ENCODE measurements around the gene ZNF571. TPM values are rescaled to one million over a fixed set of nuclear protein-coding genes. Genes with fewer than 3 reads are reported as not detected.

ZNF571 gene
- total and polyA plus RNA-seq, 10 of the 15 experiments (the other 5 are each of a cell fraction or from before 2014, with no cell fraction given): 0.27 to 1.5 (median 0.45) TPM

Other genes starting within 250 kb of the ZNF571 start
Only the 7 nearest of the 8 such genes appear.
- gene ZNF569, start 127.3 kb downstream of the ZNF571 start, total RNA-seq (2014; rRNA removed): 2.0 and 3.0 TPM in 2 replicates
- 2.7 and 3.8 TPM in 2 replicates for gene ZNF569, start 127.3 kb downstream of the ZNF571 start, total RNA-seq (2014; rRNA removed; fragmentation: Illumina TruSeq; extraction: Trizol)
- 2.1 and 2.7 TPM in 2 replicates for gene ZNF569, start 127.3 kb downstream of the ZNF571 start, total RNA-seq (2021)
- gene ZNF569, start 127.3 kb downstream of the ZNF571 start, polyA plus RNA-seq (2011; rRNA removed): 4.3 and 7.1 TPM in 2 replicates
- gene ZNF569, start 127.3 kb downstream of the ZNF571 start, polyA plus RNA-seq (2014; fragmentation: Illumina TruSeq; extraction: Trizol): 2.3 and 3.6 TPM in 2 replicates
- gene ZNF569, start 127.3 kb downstream of the ZNF571 start, polyA plus RNA-seq (2014; fragmentation: Nextera tagmentation; extraction: Ambion mirVana): 1 to 10 TPM in 1 of 2 experiments, under 1 TPM in 1; 0.82 to 1.1 TPM
- 1.3 and 1.5 TPM in 2 replicates for gene ZNF569, start 127.3 kb downstream of the ZNF571 start, polyA plus RNA-seq (2014; rRNA removed)
- 1 to 10 TPM; 2.3 to 3.0 TPM for gene ZNF569, start 127.3 kb downstream of the ZNF571 start, polyA plus RNA-seq (2016; fragmentation: Nextera tagmentation; extraction: Ambion mirVana)
- 1.8 and 2.0 TPM in 2 replicates for gene ZNF570, start 125.4 kb downstream of the ZNF571 start, total RNA-seq (2014; rRNA removed)
- 2.2 TPM in 2 replicates for gene ZNF570, start 125.4 kb downstream of the ZNF571 start, total RNA-seq (2014; rRNA removed; fragmentation: Illumina TruSeq; extraction: Trizol)
- gene ZNF570, start 125.4 kb downstream of the ZNF571 start, total RNA-seq (2021): 1.4 and 1.7 TPM in 2 replicates
- gene ZNF570, start 125.4 kb downstream of the ZNF571 start, polyA plus RNA-seq (2011; rRNA removed): 3.6 and 5.7 TPM in 2 replicates
- gene ZNF570, start 125.4 kb downstream of the ZNF571 start, polyA plus RNA-seq (2014; fragmentation: Illumina TruSeq; extraction: Trizol): 1.6 TPM in 2 replicates
- gene ZNF570, start 125.4 kb downstream of the ZNF571 start, polyA plus RNA-seq (2014; fragmentation: Nextera tagmentation; extraction: Ambion mirVana): 1 to 10 TPM in 1 of 2 experiments, under 1 TPM in 1; 0.75 to 1.2 TPM
- 0.57 and 2.1 TPM in 2 replicates for gene ZNF570, start 125.4 kb downstream of the ZNF571 start, polyA plus RNA-seq (2014; rRNA removed)
- gene ZNF570, start 125.4 kb downstream of the ZNF571 start, polyA plus RNA-seq (2016; fragmentation: Nextera tagmentation; extraction: Ambion mirVana): under 1 TPM; 0.25 to 0.78 TPM
- gene ZNF793, start 87.9 kb downstream of the ZNF571 start, total RNA-seq (2014; rRNA removed): 0.27 and 0.28 TPM in 2 replicates
- gene ZNF793, start 87.9 kb downstream of the ZNF571 start, total RNA-seq (2014; rRNA removed; fragmentation: Illumina TruSeq; extraction: Trizol): 0.31 and 0.32 TPM in 2 replicates
- 0.56 and 0.62 TPM in 2 replicates for gene ZNF793, start 87.9 kb downstream of the ZNF571 start, total RNA-seq (2021)
- gene ZNF793, start 87.9 kb downstream of the ZNF571 start, polyA plus RNA-seq (2011; rRNA removed): 0.99 and 1.1 TPM in 2 replicates
- 0.35 and 1.4 TPM in 2 replicates for gene ZNF793, start 87.9 kb downstream of the ZNF571 start, polyA plus RNA-seq (2014; fragmentation: Illumina TruSeq; extraction: Trizol)
- gene ZNF793, start 87.9 kb downstream of the ZNF571 start, polyA plus RNA-seq (2014; fragmentation: Nextera tagmentation; extraction: Ambion mirVana): under 1 TPM; 0.10 to 0.15 TPM
- 0.27 and 0.61 TPM in 2 replicates for gene ZNF793, start 87.9 kb downstream of the ZNF571 start, polyA plus RNA-seq (2014; rRNA removed)
- under 1 TPM; 0.23 to 0.51 TPM for gene ZNF793, start 87.9 kb downstream of the ZNF571 start, polyA plus RNA-seq (2016; fragmentation: Nextera tagmentation; extraction: Ambion mirVana)
- gene ZNF540, start 84 bp upstream of the ZNF571 start, total RNA-seq (2014; rRNA removed): 0.17 and 0.38 TPM in 2 replicates
- 0.18 and 0.41 TPM in 2 replicates for gene ZNF540, start 84 bp upstream of the ZNF571 start, total RNA-seq (2014; rRNA removed; fragmentation: Illumina TruSeq; extraction: Trizol)
- gene ZNF540, start 84 bp upstream of the ZNF571 start, total RNA-seq (2021): 0.21 TPM in 1 of 2 replicates, not detected in the other
- 2.3 and 3.4 TPM in 2 replicates for gene ZNF540, start 84 bp upstream of the ZNF571 start, polyA plus RNA-seq (2011; rRNA removed)
- gene ZNF540, start 84 bp upstream of the ZNF571 start, polyA plus RNA-seq (2014; fragmentation: Illumina TruSeq; extraction: Trizol): 0.24 and 0.31 TPM in 2 replicates
- gene ZNF540, start 84 bp upstream of the ZNF571 start, polyA plus RNA-seq (2014; fragmentation: Nextera tagmentation; extraction: Ambion mirVana): 1 to 10 TPM in 1 of 2 experiments, under 1 TPM in 1; 0.60 to 1.3 TPM
- 0.24 and 0.60 TPM in 2 replicates for gene ZNF540, start 84 bp upstream of the ZNF571 start, polyA plus RNA-seq (2014; rRNA removed)
- gene ZNF540, start 84 bp upstream of the ZNF571 start, polyA plus RNA-seq (2016; fragmentation: Nextera tagmentation; extraction: Ambion mirVana): under 1 TPM; 0.54 to 0.76 TPM
- 7.7 and 12.8 TPM in 2 replicates for gene ZFP30, start 60.7 kb upstream of the ZNF571 start, total RNA-seq (2014; rRNA removed)
- gene ZFP30, start 60.7 kb upstream of the ZNF571 start, total RNA-seq (2014; rRNA removed; fragmentation: Illumina TruSeq; extraction: Trizol): 12.8 and 12.9 TPM in 2 replicates
- 11.6 and 12.5 TPM in 2 replicates for gene ZFP30, start 60.7 kb upstream of the ZNF571 start, total RNA-seq (2021)
- gene ZFP30, start 60.7 kb upstream of the ZNF571 start, polyA plus RNA-seq (2011; rRNA removed): 7.0 and 12.2 TPM in 2 replicates
- 6.1 and 6.8 TPM in 2 replicates for gene ZFP30, start 60.7 kb upstream of the ZNF571 start, polyA plus RNA-seq (2014; fragmentation: Illumina TruSeq; extraction: Trizol)
- gene ZFP30, start 60.7 kb upstream of the ZNF571 start, polyA plus RNA-seq (2014; fragmentation: Nextera tagmentation; extraction: Ambion mirVana): 1 to 10 TPM; 1.4 to 2.2 TPM
- gene ZFP30, start 60.7 kb upstream of the ZNF571 start, polyA plus RNA-seq (2014; rRNA removed): 4.7 and 7.5 TPM in 2 replicates
- 1 to 10 TPM; 4.1 to 5.4 TPM for gene ZFP30, start 60.7 kb upstream of the ZNF571 start, polyA plus RNA-seq (2016; fragmentation: Nextera tagmentation; extraction: Ambion mirVana)
- 2.1 and 2.7 TPM in 2 replicates for gene ZNF607, start 125.0 kb upstream of the ZNF571 start, total RNA-seq (2014; rRNA removed)
- 3.1 and 3.4 TPM in 2 replicates for gene ZNF607, start 125.0 kb upstream of the ZNF571 start, total RNA-seq (2014; rRNA removed; fragmentation: Illumina TruSeq; extraction: Trizol)
- gene ZNF607, start 125.0 kb upstream of the ZNF571 start, total RNA-seq (2021): 3.9 and 5.7 TPM in 2 replicates
- gene ZNF607, start 125.0 kb upstream of the ZNF571 start, polyA plus RNA-seq (2011; rRNA removed): 1.4 TPM in 2 replicates
- 2.4 and 2.5 TPM in 2 replicates for gene ZNF607, start 125.0 kb upstream of the ZNF571 start, polyA plus RNA-seq (2014; fragmentation: Illumina TruSeq; extraction: Trizol)
- gene ZNF607, start 125.0 kb upstream of the ZNF571 start, polyA plus RNA-seq (2014; fragmentation: Nextera tagmentation; extraction: Ambion mirVana): under 1 TPM; 0.47 to 0.90 TPM
- gene ZNF607, start 125.0 kb upstream of the ZNF571 start, polyA plus RNA-seq (2014; rRNA removed): 1.9 and 2.1 TPM in 2 replicates
- gene ZNF607, start 125.0 kb upstream of the ZNF571 start, polyA plus RNA-seq (2016; fragmentation: Nextera tagmentation; extraction: Ambion mirVana): 1 to 10 TPM; 3.0 to 3.6 TPM
- gene ZNF573, start 184.8 kb upstream of the ZNF571 start, total RNA-seq (2014; rRNA removed): 2.2 and 2.3 TPM in 2 replicates
- gene ZNF573, start 184.8 kb upstream of the ZNF571 start, total RNA-seq (2014; rRNA removed; fragmentation: Illumina TruSeq; extraction: Trizol): 3.9 and 5.5 TPM in 2 replicates
- 2.2 and 2.5 TPM in 2 replicates for gene ZNF573, start 184.8 kb upstream of the ZNF571 start, total RNA-seq (2021)
- 4.4 and 9.3 TPM in 2 replicates for gene ZNF573, start 184.8 kb upstream of the ZNF571 start, polyA plus RNA-seq (2011; rRNA removed)
- gene ZNF573, start 184.8 kb upstream of the ZNF571 start, polyA plus RNA-seq (2014; fragmentation: Illumina TruSeq; extraction: Trizol): 0.54 and 1.3 TPM in 2 replicates
- gene ZNF573, start 184.8 kb upstream of the ZNF571 start, polyA plus RNA-seq (2014; fragmentation: Nextera tagmentation; extraction: Ambion mirVana): 1 to 10 TPM in 1 of 2 experiments, under 1 TPM in 1; 0.38 to 1.9 TPM
- gene ZNF573, start 184.8 kb upstream of the ZNF571 start, polyA plus RNA-seq (2014; rRNA removed): 0.82 and 1.4 TPM in 2 replicates
- gene ZNF573, start 184.8 kb upstream of the ZNF571 start, polyA plus RNA-seq (2016; fragmentation: Nextera tagmentation; extraction: Ambion mirVana): 1 to 10 TPM; 2.5 TPM

All from GM12878 (cell line).